ENCODE results near the gene ELP2.

Gene ELP2

GRCh38 chr18:36126668-36127067, 3.0 kb upstream of the ELP2 start:
- DNase-seq (ENCODE audit: low spot score): no peak

- no peak for DNase-seq (ENCODE audit: low spot score)
Measured at GRCh38 chr18:36127836-36128529, 1.7 kb upstream of the ELP2 start.

GRCh38 chr18:36128530-36128870, 1.2 kb upstream of the ELP2 start:
- DNase-seq (ENCODE audit: low spot score): no peak

GRCh38 chr18:36128907-36129299, 796 bp upstream of the ELP2 start:
- no peak for DNase-seq (ENCODE audit: low spot score)

- DNase-seq (ENCODE audit: low spot score): no peak
Measured at GRCh38 chr18:36130039-36130831, 536 bp downstream of the ELP2 start.

- no peak for DNase-seq (ENCODE audit: low spot score)
Measured at GRCh38 chr18:36130883-36131653, 1.4 kb downstream of the ELP2 start.

- DNase-seq (ENCODE audit: low spot score): no peak
Measured at GRCh38 chr18:36131692-36132483, 2.2 kb downstream of the ELP2 start.

GRCh38 chr18:36132756-36133155, 3.1 kb downstream of the ELP2 start:
- DNase-seq (ENCODE audit: low spot score): no peak

- no peak for DNase-seq (ENCODE audit: low spot score)
Measured at GRCh38 chr18:36135264-36135663, 5.6 kb downstream of the ELP2 start.

GRCh38 chr18:36139245-36139644, 9.5 kb downstream of the ELP2 start:
- no peak for DNase-seq (ENCODE audit: low spot score)

- no peak for DNase-seq (ENCODE audit: low spot score)
Measured at GRCh38 chr18:36141576-36141975, 11.9 kb downstream of the ELP2 start.

GRCh38 chr18:36142751-36143150, 13.1 kb downstream of the ELP2 start:
- DNase-seq (ENCODE audit: low spot score): no peak

GRCh38 chr18:36143391-36143790, 13.7 kb downstream of the ELP2 start:
- no peak for DNase-seq (ENCODE audit: low spot score)

- DNase-seq (ENCODE audit: low spot score): no peak
Measured at GRCh38 chr18:36149514-36150289, 20.0 kb downstream of the ELP2 start.

- DNase-seq (ENCODE audit: low spot score): no peak
Measured at GRCh38 chr18:36152781-36153180, 23.1 kb downstream of the ELP2 start.

GRCh38 chr18:36153203-36153602, 23.5 kb downstream of the ELP2 start:
- DNase-seq (ENCODE audit: low spot score): no peak

GRCh38 chr18:36153771-36154170, 24.1 kb downstream of the ELP2 start:
- DNase-seq (ENCODE audit: low spot score): no peak

GRCh38 chr18:36155851-36156757, 26.4 kb downstream of the ELP2 start:
- no peak for DNase-seq (ENCODE audit: low spot score)

GRCh38 chr18:36157441-36157840, 27.7 kb downstream of the ELP2 start:
- DNase-seq (ENCODE audit: low spot score): no peak

GRCh38 chr18:36158266-36158867, 28.7 kb downstream of the ELP2 start:
- DNase-seq (ENCODE audit: low spot score): no peak
